ENCODE measurements around the gene TOR2A. TPM values are rescaled to one million over a fixed set of nuclear protein-coding genes. Genes with fewer than 3 reads are reported as not detected.

The TOR2A gene
- total RNA-seq, 1 experiment from 2014 or later = 14.4 TPM

DNA sequence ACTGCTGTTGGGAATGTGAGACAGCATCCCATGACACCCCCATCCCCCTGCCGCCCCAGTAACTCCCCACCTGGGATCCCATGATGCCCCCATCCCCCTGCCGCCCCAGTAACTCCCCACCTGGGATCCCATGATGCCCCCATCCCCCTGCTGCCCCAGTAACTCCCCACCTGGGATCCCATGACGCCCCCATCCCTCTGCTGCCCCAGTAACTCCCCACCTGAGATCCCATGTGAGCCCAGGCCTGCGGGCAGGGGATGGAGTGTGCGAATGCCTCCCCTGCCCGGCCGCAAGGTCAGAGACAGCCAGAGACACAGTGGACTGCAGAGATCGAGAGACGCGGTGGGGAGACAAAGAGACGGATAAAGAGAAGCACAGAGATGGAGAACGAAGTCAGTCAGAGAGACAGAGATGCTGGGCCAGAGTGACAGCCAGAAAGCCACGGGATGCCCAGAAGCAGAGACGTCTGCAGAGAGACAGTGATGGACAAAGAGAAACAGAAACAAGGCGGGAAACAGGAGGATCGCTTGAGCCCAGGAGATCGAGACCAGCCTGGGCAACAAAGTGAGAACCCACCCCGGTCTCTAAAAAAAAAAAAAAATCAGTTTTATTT, 42.4 kb upstream of the TOR2A start (continued):
- TF ChIP-seq, protein P1, sequence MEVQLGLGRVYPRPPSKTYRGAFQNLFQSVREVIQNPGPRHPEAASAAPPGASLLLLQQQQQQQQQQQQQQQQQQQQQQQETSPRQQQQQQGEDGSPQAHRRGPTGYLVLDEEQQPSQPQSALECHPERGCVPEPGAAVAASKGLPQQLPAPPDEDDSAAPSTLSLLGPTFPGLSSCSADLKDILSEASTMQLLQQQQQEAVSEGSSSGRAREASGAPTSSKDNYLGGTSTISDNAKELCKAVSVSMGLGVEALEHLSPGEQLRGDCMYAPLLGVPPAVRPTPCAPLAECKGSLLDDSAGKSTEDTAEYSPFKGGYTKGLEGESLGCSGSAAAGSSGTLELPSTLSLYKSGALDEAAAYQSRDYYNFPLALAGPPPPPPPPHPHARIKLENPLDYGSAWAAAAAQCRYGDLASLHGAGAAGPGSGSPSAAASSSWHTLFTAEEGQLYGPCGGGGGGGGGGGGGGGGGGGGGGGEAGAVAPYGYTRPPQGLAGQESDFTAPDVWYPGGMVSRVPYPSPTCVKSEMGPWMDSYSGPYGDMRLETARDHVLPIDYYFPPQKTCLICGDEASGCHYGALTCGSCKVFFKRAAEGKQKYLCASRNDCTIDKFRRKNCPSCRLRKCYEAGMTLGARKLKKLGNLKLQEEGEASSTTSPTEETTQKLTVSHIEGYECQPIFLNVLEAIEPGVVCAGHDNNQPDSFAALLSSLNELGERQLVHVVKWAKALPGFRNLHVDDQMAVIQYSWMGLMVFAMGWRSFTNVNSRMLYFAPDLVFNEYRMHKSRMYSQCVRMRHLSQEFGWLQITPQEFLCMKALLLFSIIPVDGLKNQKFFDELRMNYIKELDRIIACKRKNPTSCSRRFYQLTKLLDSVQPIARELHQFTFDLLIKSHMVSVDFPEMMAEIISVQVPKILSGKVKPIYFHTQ (CRISPR knock-in tag; IDR thresholded peaks at IDR 0.05) = no peak
- TF ChIP-seq JUN (CRISPR knock-in tag; IDR thresholded peaks at IDR 0.05) (no peak), ETV6 (CRISPR knock-in tag; IDR thresholded peaks at IDR 0.05) (no peak), NFATC4 (CRISPR knock-in tag; IDR thresholded peaks at IDR 0.05) (no peak), E2F4 (CRISPR knock-in tag; IDR thresholded peaks at IDR 0.05; ENCODE audit: borderline replicate concordance, low read depth) (no peak), ZNF232 (CRISPR knock-in tag; IDR thresholded peaks at IDR 0.05) (no peak)

DNA sequence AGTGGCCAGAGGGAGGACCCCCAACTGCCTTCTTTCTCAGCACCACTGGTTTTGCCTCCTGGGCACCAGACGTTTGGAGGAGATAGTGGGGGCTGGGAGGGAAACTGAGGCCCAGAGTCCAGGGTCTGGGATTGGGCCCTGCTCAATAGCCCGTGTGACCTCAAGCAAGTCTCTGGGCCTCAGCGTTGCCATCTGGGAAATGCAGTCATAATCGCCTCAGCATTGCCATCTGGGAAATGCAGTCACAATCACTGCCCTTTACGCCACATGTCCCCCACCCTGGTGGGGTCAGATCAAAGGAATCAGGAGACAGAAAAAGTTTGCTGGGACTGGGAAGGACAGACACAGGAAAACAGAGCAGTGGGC, 41.8 kb upstream of the TOR2A start:
- H3K27ac Mint-ChIP-seq = no peak overlapping the region
- POLR2A ChIA-PET = no interaction called here
- DNase-seq (ENCODE audit: low spot score) (no peak), ATAC-seq (no peak)
- H3K4me1 Mint-ChIP-seq = peaks cover 19% of the 10 kb centered on the region
- H3K27me3 Mint-ChIP-seq (ENCODE audit: low read depth) = no peaks in the 10 kb centered on the region
- CTCF ChIA-PET = interaction anchor here (1.2 to 1.9 kb wide), 4 partner anchors 9 to 93 kb away, joined by 4 to 14 read pairs (median 8); partner anchors contain the start of genes CDK9 and TOR2A
- H3K9me3 Mint-ChIP-seq = no peaks in the 10 kb centered on the region
- H3K4me3 Mint-ChIP-seq = no peak overlapping the region
- H3K36me3 Mint-ChIP-seq = no peaks in the 10 kb centered on the region
- TF ChIP-seq, protein P2, sequence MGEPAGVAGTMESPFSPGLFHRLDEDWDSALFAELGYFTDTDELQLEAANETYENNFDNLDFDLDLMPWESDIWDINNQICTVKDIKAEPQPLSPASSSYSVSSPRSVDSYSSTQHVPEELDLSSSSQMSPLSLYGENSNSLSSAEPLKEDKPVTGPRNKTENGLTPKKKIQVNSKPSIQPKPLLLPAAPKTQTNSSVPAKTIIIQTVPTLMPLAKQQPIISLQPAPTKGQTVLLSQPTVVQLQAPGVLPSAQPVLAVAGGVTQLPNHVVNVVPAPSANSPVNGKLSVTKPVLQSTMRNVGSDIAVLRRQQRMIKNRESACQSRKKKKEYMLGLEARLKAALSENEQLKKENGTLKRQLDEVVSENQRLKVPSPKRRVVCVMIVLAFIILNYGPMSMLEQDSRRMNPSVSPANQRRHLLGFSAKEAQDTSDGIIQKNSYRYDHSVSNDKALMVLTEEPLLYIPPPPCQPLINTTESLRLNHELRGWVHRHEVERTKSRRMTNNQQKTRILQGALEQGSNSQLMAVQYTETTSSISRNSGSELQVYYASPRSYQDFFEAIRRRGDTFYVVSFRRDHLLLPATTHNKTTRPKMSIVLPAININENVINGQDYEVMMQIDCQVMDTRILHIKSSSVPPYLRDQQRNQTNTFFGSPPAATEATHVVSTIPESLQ (CRISPR knock-in tag; IDR thresholded peaks at IDR 0.05) = no peak
- no peak for TF ChIP-seq ZNF671 (CRISPR knock-in tag; IDR thresholded peaks at IDR 0.05)
- TF ChIP-seq, protein P3, sequence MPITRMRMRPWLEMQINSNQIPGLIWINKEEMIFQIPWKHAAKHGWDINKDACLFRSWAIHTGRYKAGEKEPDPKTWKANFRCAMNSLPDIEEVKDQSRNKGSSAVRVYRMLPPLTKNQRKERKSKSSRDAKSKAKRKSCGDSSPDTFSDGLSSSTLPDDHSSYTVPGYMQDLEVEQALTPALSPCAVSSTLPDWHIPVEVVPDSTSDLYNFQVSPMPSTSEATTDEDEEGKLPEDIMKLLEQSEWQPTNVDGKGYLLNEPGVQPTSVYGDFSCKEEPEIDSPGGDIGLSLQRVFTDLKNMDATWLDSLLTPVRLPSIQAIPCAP (CRISPR knock-in tag; IDR thresholded peaks at IDR 0.05) = no peak
- TF ChIP-seq ATF3 (CRISPR knock-in tag; conservative IDR thresholded peaks at IDR 0.05) = no peak
- TF ChIP-seq ZNF232 (CRISPR knock-in tag; IDR thresholded peaks at IDR 0.05) = no peak
- TF ChIP-seq OVOL2 (CRISPR knock-in tag; IDR thresholded peaks at IDR 0.05; ENCODE audit: borderline replicate concordance) = no peak
- TF ChIP-seq TP53 (CRISPR knock-in tag; IDR thresholded peaks at IDR 0.05) = no peak
- no peak for TF ChIP-seq SP1 (CRISPR knock-in tag; conservative IDR thresholded peaks at IDR 0.05)
- no peak for TF ChIP-seq ZNF281 (CRISPR knock-in tag; IDR thresholded peaks at IDR 0.05)
- no peak for TF ChIP-seq TCF7 (CRISPR knock-in tag; IDR thresholded peaks at IDR 0.05; ENCODE audit: low read depth)
- no peak for TF ChIP-seq MLX (CRISPR knock-in tag; IDR thresholded peaks at IDR 0.05)
- no peak for TF ChIP-seq ZNF423 (CRISPR knock-in tag; IDR thresholded peaks at IDR 0.05)
- no peak for TF ChIP-seq CREM (CRISPR knock-in tag; IDR thresholded peaks at IDR 0.05)
